Osteocyte (in vitro differentiated cells): ENCODE measurements around the gene PRMT9. TPM values are rescaled to one million over a fixed set of nuclear protein-coding genes. Genes with fewer than 3 reads are reported as not detected.

Experiments used
- DNase-seq: peaks from one replicate; pipeline ENCODE4 v3.0.0; 2021; ENCODE audit warnings: mixed read lengths; ENCODE audit not compliant: unreplicated experiment; ENCODE audit errors: extremely low spot score
- H3K27ac Mint-ChIP-seq: one replicate; pipeline ENCODE4 v1.8.0; 2021; ENCODE audit warnings: mild to moderate bottlenecking, mixed read lengths; ENCODE audit not compliant: unreplicated experiment
- H3K27me3 Mint-ChIP-seq: one replicate; pipeline ENCODE4 v1.8.0; 2021; ENCODE audit warnings: mixed read lengths; ENCODE audit not compliant: unreplicated experiment
- H3K36me3 Mint-ChIP-seq: one replicate; pipeline ENCODE4 v1.8.0; 2021; ENCODE audit warnings: mixed read lengths; ENCODE audit not compliant: unreplicated experiment
- H3K4me1 Mint-ChIP-seq: one replicate; pipeline ENCODE4 v1.8.0; 2021; ENCODE audit warnings: mixed read lengths; ENCODE audit not compliant: unreplicated experiment
- H3K4me3 Mint-ChIP-seq: one replicate; pipeline ENCODE4 v1.8.0; 2021; ENCODE audit warnings: mild to moderate bottlenecking, moderate library complexity, mixed read lengths; ENCODE audit not compliant: unreplicated experiment
- H3K9me3 Mint-ChIP-seq: one replicate; pipeline ENCODE4 v1.8.0; 2021; ENCODE audit warnings: mixed read lengths; ENCODE audit not compliant: unreplicated experiment
- total RNA-seq: library from RNA; stranded (reverse); gene quantifications from 2 replicates; pipeline ENCODE4 v1.2.1, GENCODE V29; 2021
- TF ChIP-seq, protein P1 (sequence below): fragments of 200-600 bp; sonication (generic); IDR thresholded peaks from 2 replicates; pipeline ENCODE4 v1.5.0; 2021; ENCODE audit warnings: antibody characterized with exemption, mild to moderate bottlenecking, moderate library complexity

The PRMT9 gene
- total RNA-seq, 1 donor from 2014 or later: 9.6 TPM

DNA sequence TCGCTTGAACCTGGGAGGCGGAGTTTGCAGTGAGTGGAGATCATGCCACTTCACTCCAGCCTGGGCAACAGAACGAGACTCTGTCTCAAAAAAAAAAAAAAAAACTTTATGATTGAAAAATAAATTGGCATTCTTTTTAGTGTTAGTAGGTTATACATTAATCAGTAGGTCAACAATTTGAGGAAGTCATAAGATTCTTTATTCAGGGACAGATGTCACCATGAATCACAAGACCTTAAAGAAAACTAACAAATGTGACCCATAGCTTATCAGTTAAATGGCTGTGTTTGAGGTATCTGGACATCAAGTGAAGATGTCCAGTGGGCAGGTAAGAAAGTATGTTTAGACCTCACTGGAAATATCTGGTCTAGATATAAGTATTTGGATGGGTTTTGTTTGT, 9.3 kb upstream of the PRMT9 start:
- H3K27me3 Mint-ChIP-seq: peaks cover 19% of the 10 kb centered on the region
- no peak overlapping the region for H3K4me3 Mint-ChIP-seq
- H3K36me3 Mint-ChIP-seq: no peaks in the 10 kb centered on the region
- TF ChIP-seq, protein P1, sequence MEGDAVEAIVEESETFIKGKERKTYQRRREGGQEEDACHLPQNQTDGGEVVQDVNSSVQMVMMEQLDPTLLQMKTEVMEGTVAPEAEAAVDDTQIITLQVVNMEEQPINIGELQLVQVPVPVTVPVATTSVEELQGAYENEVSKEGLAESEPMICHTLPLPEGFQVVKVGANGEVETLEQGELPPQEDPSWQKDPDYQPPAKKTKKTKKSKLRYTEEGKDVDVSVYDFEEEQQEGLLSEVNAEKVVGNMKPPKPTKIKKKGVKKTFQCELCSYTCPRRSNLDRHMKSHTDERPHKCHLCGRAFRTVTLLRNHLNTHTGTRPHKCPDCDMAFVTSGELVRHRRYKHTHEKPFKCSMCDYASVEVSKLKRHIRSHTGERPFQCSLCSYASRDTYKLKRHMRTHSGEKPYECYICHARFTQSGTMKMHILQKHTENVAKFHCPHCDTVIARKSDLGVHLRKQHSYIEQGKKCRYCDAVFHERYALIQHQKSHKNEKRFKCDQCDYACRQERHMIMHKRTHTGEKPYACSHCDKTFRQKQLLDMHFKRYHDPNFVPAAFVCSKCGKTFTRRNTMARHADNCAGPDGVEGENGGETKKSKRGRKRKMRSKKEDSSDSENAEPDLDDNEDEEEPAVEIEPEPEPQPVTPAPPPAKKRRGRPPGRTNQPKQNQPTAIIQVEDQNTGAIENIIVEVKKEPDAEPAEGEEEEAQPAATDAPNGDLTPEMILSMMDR: no peak
- no peak for DNase-seq
- H3K4me1 Mint-ChIP-seq: no peaks in the 10 kb centered on the region
- no peak overlapping the region for H3K27ac Mint-ChIP-seq
- H3K9me3 Mint-ChIP-seq: no peaks in the 10 kb centered on the region

DNA sequence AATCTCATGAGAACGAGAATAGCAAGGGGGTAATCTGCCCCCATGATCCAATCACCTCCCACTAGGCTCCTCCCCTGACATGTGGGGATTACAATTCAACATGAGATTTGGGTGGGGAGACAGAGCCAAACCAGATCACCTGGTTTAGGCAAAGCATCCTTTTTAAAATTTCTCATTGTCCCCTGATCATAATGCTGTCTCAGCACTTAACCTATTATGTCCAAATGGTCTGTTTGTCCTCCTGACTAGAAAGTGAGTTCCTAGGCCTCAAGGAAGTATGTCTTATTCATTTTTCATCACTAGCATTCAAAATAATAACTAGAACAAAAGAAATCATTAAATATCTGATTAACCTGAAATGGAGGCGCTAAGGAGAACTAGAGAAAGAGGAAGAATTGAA, 7.9 kb upstream of the PRMT9 start:
- H3K27ac Mint-ChIP-seq: no peak overlapping the region
- DNase-seq: no peak
- TF ChIP-seq, protein P1: no peak
- H3K36me3 Mint-ChIP-seq: no peaks in the 10 kb centered on the region
- H3K27me3 Mint-ChIP-seq: peaks cover 19% of the 10 kb centered on the region
- H3K4me3 Mint-ChIP-seq: no peak overlapping the region
- H3K4me1 Mint-ChIP-seq: no peaks in the 10 kb centered on the region
- no peaks in the 10 kb centered on the region for H3K9me3 Mint-ChIP-seq

- H3K9me3 Mint-ChIP-seq: no peaks in the 10 kb centered on the region
- no peak overlapping the region for H3K4me3 Mint-ChIP-seq
- TF ChIP-seq, protein P1: no peak
- DNase-seq: no peak
- H3K27ac Mint-ChIP-seq: no peak overlapping the region
- peaks cover 14% of the 10 kb centered on the region for H3K27me3 Mint-ChIP-seq
- peaks cover 8% of the 10 kb centered on the region for H3K4me1 Mint-ChIP-seq
- H3K36me3 Mint-ChIP-seq: no peaks in the 10 kb centered on the region
Observed at GRCh38 chr4:147689067-147689466, 5.1 kb upstream of the PRMT9 start.

GRCh38 chr4:147683188-147683591, 773 bp downstream of the PRMT9 start:
- peaks cover 21% of the 10 kb centered on the region for H3K4me1 Mint-ChIP-seq
- no peaks in the 10 kb centered on the region for H3K27me3 Mint-ChIP-seq
- peak overlapping the region; percentile 96 for H3K4me3 Mint-ChIP-seq
- H3K9me3 Mint-ChIP-seq: no peaks in the 10 kb centered on the region
- TF ChIP-seq, protein P1: no peak
- no peak for DNase-seq
- H3K36me3 Mint-ChIP-seq: peaks cover 7% of the 10 kb centered on the region
- peak overlapping the region; percentile 95 for H3K27ac Mint-ChIP-seq

DNA sequence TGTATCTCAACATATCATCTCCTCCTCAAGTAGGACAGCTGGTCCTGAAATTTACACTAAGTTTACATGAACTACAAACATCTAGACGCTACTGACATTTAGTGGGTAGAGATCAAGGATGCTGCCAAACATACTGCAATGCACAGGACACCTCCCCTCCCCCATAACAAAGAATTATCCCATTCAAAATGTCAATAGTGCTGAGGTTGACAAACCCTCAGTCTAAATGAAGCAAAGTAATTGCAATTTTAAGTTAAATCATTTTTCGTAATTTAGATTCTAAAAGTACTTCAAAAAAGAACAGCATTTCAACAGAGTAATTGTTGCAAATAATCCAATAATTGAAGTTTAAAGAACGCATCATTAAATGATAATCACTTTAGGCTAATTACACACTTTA, 1.2 kb downstream of the PRMT9 start:
- DNase-seq: no peak
- Mint-ChIP-seq H3K4me3 (peak overlapping the region; percentile 96), H3K4me1 (peaks cover 24% of the 10 kb centered on the region), H3K27ac (peak overlapping the region; percentile 95), H3K27me3 (no peaks in the 10 kb centered on the region), H3K9me3 (no peaks in the 10 kb centered on the region), H3K36me3 (peaks cover 11% of the 10 kb centered on the region)
- TF ChIP-seq, protein P1: no peak
